Activated CD8-positive, alpha-beta T cell treated with anti-CD3 and anti-CD28 coated beads for 36 hours (primary cell): ENCODE measurements around the gene ZCCHC24. TPM values are rescaled to one million over a fixed set of nuclear protein-coding genes. Genes with fewer than 3 reads are reported as not detected.

Experiments used
- ATAC-seq: fragments of 200-7000 bp; cut with Tn5 transposase; one replicate; pipeline ENCODE4 v1.10.0; 2021; ENCODE audit warnings: mild to moderate bottlenecking, moderate library complexity
- CTCF ChIA-PET: fragments of 350-600 bp; sonication (Branson Sonifier 250); formaldehyde crosslinking; loops from one replicate; lab custom pipeline; 2021; ENCODE audit warnings: antibody characterized with exemption; lab: Charles Lee
- POLR2A ChIA-PET: fragments of 350-600 bp; sonication (Branson Sonifier 250); formaldehyde crosslinking; loops from one replicate; lab custom pipeline; 2021; ENCODE audit warnings: antibody characterized with exemption; lab: Charles Lee
- DNase-seq: peaks from one replicate; pipeline ENCODE4 v3.0.0-alpha.2; 2020
- H3K27ac Mint-ChIP-seq: one replicate; pipeline ENCODE4 v1.8.0; 2021; ENCODE audit warnings: mild to moderate bottlenecking, mixed read lengths
- H3K27me3 Mint-ChIP-seq: one replicate; pipeline ENCODE4 v1.8.0; 2021; ENCODE audit warnings: mixed read lengths
- H3K36me3 Mint-ChIP-seq: one replicate; pipeline ENCODE4 v1.8.0; 2021; ENCODE audit warnings: low read depth, mixed read lengths
- H3K4me1 Mint-ChIP-seq: one replicate; pipeline ENCODE4 v1.8.0; 2021; ENCODE audit warnings: low read depth, mixed read lengths
- H3K4me3 Mint-ChIP-seq: one replicate; pipeline ENCODE4 v1.8.0; 2021; ENCODE audit warnings: mild to moderate bottlenecking, moderate library complexity, mixed read lengths
- H3K9me3 Mint-ChIP-seq: one replicate; pipeline ENCODE4 v1.8.0; 2021; ENCODE audit warnings: mixed read lengths
- intact Hi-C: fragments of 100-400 bp; cut with micrococcal nuclease; formaldehyde crosslinking; loops from one replicate; pipeline ENCODE4 v1.10.0; 2022
- total RNA-seq, 2 experiments: library from RNA; stranded (reverse); gene quantifications; one replicate each; pipeline ENCODE4 v1.2.3, GENCODE V29; 2021
- TF ChIP-seq, protein P1 (sequence below): fragments of 200-600 bp; IDR thresholded peaks from one replicate; pipeline ENCODE4 v1.8.0; 2022; ENCODE audit warnings: antibody characterized with exemption, mild to moderate bottlenecking

The ZCCHC24 gene
- total RNA-seq, 2 experiments from 2014 or later, result 1.0 to 1.7 TPM

DNA sequence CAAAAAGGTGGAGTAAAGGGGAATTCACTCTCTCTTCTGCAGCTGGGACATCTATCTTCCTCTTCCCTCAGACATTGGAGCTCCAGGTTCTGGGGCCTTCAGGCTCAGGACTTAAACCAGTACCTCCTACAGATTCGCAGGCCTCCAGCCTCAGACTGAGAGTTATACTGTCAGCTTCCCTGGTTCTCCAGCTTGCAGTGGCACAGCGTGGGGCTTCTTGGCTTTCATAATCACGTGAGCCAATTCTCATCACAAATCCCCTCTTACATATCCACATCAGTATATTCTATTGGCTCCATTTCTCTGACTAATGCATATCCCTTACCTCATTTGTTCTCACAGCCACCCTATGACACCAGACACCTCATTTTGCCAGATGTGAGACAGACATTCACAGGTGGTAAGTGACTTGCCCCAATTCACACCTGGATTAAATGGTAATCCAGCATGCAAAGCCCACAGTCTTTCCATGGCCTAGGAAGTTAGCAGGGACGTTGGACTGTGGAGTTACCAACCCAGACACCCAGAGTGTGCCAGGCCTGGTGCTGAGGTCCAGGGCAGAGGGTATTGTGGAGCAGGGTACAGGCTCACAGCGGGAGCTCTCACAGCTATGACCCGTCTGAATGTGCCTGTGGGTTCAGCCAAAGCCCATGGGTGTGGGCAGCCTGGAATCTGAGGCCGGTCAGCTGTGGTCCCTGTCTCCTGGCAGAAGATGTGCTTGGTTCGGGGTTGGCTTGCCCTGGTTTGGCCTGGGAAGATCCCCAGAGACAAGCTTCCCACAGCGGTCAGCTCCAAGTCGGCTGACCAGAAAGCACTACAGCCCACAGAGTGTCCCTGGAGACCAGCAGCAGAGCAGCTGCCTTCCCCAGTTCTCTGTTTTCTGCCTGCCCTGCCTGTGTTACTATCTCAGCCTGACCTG lies 18.4 kb upstream of the ZCCHC24 start:
- Mint-ChIP-seq H3K27ac (no peak overlapping the region), H3K9me3 (no peaks in the 10 kb centered on the region), H3K27me3 (peaks cover 2% of the 10 kb centered on the region), H3K4me3 (no peak overlapping the region), H3K36me3 (no peaks in the 10 kb centered on the region), H3K4me1 (no peaks in the 10 kb centered on the region)
- CTCF ChIA-PET, result interaction anchor here (0.5 to 2.9 kb wide), 3 partner anchors 9 to 89 kb away, joined by 3 to 9 read pairs (median 5); no protein-coding TSS in a partner anchor
- TF ChIP-seq, protein P1, sequence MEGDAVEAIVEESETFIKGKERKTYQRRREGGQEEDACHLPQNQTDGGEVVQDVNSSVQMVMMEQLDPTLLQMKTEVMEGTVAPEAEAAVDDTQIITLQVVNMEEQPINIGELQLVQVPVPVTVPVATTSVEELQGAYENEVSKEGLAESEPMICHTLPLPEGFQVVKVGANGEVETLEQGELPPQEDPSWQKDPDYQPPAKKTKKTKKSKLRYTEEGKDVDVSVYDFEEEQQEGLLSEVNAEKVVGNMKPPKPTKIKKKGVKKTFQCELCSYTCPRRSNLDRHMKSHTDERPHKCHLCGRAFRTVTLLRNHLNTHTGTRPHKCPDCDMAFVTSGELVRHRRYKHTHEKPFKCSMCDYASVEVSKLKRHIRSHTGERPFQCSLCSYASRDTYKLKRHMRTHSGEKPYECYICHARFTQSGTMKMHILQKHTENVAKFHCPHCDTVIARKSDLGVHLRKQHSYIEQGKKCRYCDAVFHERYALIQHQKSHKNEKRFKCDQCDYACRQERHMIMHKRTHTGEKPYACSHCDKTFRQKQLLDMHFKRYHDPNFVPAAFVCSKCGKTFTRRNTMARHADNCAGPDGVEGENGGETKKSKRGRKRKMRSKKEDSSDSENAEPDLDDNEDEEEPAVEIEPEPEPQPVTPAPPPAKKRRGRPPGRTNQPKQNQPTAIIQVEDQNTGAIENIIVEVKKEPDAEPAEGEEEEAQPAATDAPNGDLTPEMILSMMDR, result no peak
- intact Hi-C loops, result no loop called here
- no peak for ATAC-seq
- POLR2A ChIA-PET, result interaction anchor here (1.0 to 1.2 kb wide), 2 partner anchors 22 to 90 kb away, joined by 3 to 4 read pairs; no protein-coding TSS in a partner anchor
- no peak for DNase-seq

DNA sequence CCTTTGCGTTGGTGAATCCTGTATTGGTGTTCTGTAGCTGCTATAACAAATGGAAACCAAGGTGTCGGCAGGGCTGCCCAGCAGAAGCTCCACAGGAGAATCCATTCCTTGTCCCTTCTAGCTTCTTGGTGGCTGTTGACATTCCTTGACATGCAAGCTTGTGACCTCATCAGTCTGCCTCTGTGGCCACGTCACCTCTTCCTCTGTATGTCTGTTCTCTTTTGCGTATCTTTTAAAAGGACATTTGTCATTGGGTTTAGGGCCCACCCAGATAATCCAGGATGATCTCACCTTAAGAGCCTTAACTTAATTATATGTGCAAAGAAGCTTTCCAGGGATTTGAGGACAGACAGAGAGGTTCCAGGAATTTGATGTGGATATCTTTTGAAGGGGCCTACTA lies 15.3 kb upstream of the ZCCHC24 start:
- DNase-seq, result no peak
- Mint-ChIP-seq H3K4me3 (no peak overlapping the region), H3K36me3 (no peaks in the 10 kb centered on the region), H3K9me3 (no peaks in the 10 kb centered on the region), H3K27me3 (peaks cover 5% of the 10 kb centered on the region), H3K4me1 (no peaks in the 10 kb centered on the region), H3K27ac (no peak overlapping the region)
- TF ChIP-seq, protein P1, result no peak
- ATAC-seq, result no peak
- POLR2A ChIA-PET, result no interaction called here
- intact Hi-C loops, result no loop called here
- CTCF ChIA-PET, result no interaction called here

DNA sequence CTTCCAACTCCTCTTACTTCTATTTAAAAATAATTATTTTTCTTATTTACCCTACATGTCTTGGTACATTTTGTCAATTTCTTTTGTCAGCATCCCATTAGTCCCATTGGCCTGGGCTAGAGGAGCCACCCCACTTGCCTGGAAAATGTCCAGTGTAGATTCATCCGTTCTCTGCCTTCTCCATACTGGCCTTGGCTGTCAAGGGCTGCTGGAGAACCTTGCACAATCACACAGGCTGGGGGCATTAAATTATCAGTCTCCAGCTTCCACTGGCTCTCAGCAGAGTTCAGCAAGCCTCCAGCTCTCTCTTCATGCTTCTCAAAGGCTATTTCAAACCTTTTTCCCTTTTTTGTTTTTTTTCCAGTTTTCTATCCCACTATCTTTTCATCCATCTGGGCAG lies 13.8 kb upstream of the ZCCHC24 start:
- TF ChIP-seq, protein P1, result no peak
- intact Hi-C loops, result no loop called here
- H3K36me3 Mint-ChIP-seq, result no peaks in the 10 kb centered on the region
- no peaks in the 10 kb centered on the region for H3K4me1 Mint-ChIP-seq
- ATAC-seq, result no peak
- POLR2A ChIA-PET, result no interaction called here
- peaks cover 7% of the 10 kb centered on the region for H3K27me3 Mint-ChIP-seq
- CTCF ChIA-PET, result interaction anchor here (0.6 to 1.8 kb wide), 2 partner anchors 8 to 85 kb away, joined by 3 to 9 read pairs; no protein-coding TSS in a partner anchor
- H3K27ac Mint-ChIP-seq, result no peak overlapping the region
- no peak overlapping the region for H3K4me3 Mint-ChIP-seq
- H3K9me3 Mint-ChIP-seq, result no peaks in the 10 kb centered on the region
- DNase-seq, result no peak

DNA sequence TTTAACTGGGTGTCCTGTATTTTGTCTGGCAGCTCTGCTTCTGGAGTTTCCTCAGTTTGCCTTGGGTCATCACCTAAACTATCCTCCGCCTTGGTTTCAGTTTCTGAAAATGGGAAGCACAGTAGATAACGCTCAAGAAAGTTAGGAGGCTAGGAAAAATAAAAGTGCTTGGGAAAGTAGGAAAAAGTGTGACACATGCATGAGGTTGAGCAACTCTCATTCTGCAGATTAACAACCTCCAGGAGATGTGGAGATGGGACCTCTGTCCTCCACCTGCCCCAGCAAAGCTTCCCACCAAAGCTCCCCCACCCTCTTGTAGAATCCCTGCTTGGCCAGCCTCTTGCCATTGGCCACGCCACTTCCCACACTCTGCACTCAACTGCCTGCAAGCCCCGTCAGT lies 13.1 kb upstream of the ZCCHC24 start:
- CTCF ChIA-PET, result interaction anchor here (1.8 kb wide), 1 partner anchor 9 kb away, joined by 9 read pairs; no protein-coding TSS in a partner anchor
- no peaks in the 10 kb centered on the region for H3K36me3 Mint-ChIP-seq

More for the DNA sequence above, 13.1 kb upstream of the ZCCHC24 start:
- no peak overlapping the region for H3K4me3 Mint-ChIP-seq
- TF ChIP-seq, protein P1, result no peak
- no peak overlapping the region for H3K27ac Mint-ChIP-seq
- ATAC-seq (no peak), DNase-seq (no peak)
- H3K27me3 Mint-ChIP-seq, result peaks cover 7% of the 10 kb centered on the region
- H3K9me3 Mint-ChIP-seq, result no peaks in the 10 kb centered on the region
- POLR2A ChIA-PET, result no interaction called here
- no peaks in the 10 kb centered on the region for H3K4me1 Mint-ChIP-seq
- intact Hi-C loops, result no loop called here
